ENCODE data around the gene NME7.

Gene NME7

GRCh38 chr1:169326956-169327268 is 40.7 kb downstream of the NME7 start:
- H3K9me3 Mint-ChIP-seq: peaks cover 10% of the 10 kb centered on the region
- peak overlapping the region; percentile 70 for H3K27ac Mint-ChIP-seq
- peaks cover 32% of the 10 kb centered on the region for H3K4me1 Mint-ChIP-seq (ENCODE audit: low read depth)
- H3K4me3 Mint-ChIP-seq: peak overlapping the region; percentile 52
- H3K27me3 Mint-ChIP-seq: no peaks in the 10 kb centered on the region
- peaks cover 29% of the 10 kb centered on the region for H3K36me3 Mint-ChIP-seq (ENCODE audit: low read depth)

GRCh38 chr1:169326261-169326955 is 41.2 kb downstream of the NME7 start:
- H3K4me1 Mint-ChIP-seq (ENCODE audit: low read depth): peaks cover 36% of the 10 kb centered on the region
- peaks cover 34% of the 10 kb centered on the region for H3K36me3 Mint-ChIP-seq (ENCODE audit: low read depth)
- peaks cover 10% of the 10 kb centered on the region for H3K9me3 Mint-ChIP-seq
- H3K27ac Mint-ChIP-seq: peak overlapping the region; percentile 70
- peak overlapping the region; percentile 52 for H3K4me3 Mint-ChIP-seq
- no peaks in the 10 kb centered on the region for H3K27me3 Mint-ChIP-seq

DNA sequence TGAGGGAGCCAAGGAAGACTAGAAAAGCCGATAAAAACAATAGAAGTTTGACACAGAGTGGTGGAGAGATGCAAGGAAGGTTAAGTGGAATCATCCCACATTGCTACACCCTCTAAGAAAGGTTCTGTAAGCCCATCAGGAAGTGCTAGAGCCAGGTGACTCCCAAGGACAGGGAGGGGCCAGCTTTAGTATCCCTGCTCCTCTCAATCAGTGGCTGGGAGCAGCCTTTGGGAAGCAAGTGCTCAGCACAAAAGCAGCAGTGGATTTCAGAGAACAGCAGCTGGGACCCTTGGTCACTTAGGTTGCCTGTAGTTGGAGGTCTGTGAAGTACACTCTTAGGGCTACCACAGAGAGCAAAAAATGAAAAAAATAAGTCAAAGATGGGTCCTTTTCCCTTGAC is 42.5 kb downstream of the NME7 start:
- Mint-ChIP-seq H3K27ac (no peak overlapping the region), H3K27me3 (no peaks in the 10 kb centered on the region), H3K36me3 (ENCODE audit: low read depth) (peaks cover 25% of the 10 kb centered on the region), H3K4me3 (no peak overlapping the region), H3K9me3 (peaks cover 9% of the 10 kb centered on the region), H3K4me1 (ENCODE audit: low read depth) (peaks cover 37% of the 10 kb centered on the region)

DNA sequence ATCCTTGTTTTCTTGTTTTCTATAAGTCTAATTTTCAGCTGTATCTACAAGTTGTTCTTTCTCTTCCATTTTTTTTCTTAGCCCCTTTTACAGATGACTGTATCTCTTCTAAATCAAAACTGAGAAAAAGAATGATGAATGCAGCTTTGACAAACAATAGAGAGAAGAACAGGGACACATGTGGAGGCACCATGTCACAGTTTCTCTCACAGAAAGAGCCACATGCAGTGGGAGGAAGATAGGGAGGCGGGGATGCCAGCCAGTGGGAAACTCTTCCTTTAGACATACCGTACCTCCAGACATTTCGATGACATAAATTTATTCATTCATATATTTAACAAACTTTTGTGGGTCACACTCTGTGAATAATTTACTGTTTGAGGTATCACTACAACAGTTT is 45.5 kb downstream of the NME7 start:
- H3K27ac Mint-ChIP-seq: no peak overlapping the region
- no peak overlapping the region for H3K4me3 Mint-ChIP-seq

GRCh38 chr1:169321539-169321938 is 46.1 kb downstream of the NME7 start:
- Mint-ChIP-seq H3K27me3 (no peaks in the 10 kb centered on the region), H3K27ac (no peak overlapping the region), H3K36me3 (ENCODE audit: low read depth) (peaks cover 22% of the 10 kb centered on the region), H3K4me3 (no peak overlapping the region), H3K4me1 (ENCODE audit: low read depth) (peaks cover 15% of the 10 kb centered on the region), H3K9me3 (no peaks in the 10 kb centered on the region)

More for the DNA sequence above, 45.5 kb downstream of the NME7 start:
- Mint-ChIP-seq H3K27me3 (no peaks in the 10 kb centered on the region), H3K4me1 (ENCODE audit: low read depth) (peaks cover 21% of the 10 kb centered on the region), H3K36me3 (ENCODE audit: low read depth) (peaks cover 22% of the 10 kb centered on the region), H3K9me3 (no peaks in the 10 kb centered on the region)

DNA sequence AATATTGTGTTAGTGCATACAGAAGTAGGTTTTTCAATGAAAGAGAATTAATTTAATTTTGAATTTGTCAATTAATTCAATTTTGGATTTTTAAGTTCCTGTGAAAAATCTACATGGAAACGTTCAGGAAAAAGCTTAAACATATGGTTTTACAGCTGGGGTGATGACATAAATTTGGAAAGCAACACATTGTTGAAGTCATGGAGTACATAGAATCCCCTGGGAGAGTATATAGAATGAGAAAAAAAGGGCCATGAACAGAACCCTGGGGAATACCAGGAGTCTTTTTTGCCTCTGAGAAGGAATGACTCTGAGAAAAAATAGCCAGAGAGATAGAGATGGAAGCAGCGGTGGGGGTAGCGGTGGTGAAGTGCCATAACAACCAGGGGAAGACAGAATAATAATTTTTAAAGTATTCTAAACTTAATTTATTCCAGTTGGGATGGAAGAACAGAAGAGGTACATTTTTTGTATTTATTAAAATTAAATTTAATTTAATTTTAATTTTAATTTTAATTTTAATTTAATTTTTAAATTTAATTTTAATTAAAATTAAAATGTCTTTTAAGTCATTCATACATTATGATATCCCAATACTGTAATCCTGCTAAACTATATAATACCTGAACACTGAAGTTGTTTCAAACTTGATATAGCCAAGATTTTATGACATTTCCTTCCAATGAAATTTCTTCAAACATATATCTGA is 48.9 kb downstream of the NME7 start:
- no peaks in the 10 kb centered on the region for H3K27me3 Mint-ChIP-seq
- peaks cover 22% of the 10 kb centered on the region for H3K36me3 Mint-ChIP-seq (ENCODE audit: low read depth)
- no peak overlapping the region for H3K27ac Mint-ChIP-seq
- peaks cover 8% of the 10 kb centered on the region for H3K4me1 Mint-ChIP-seq (ENCODE audit: low read depth)
- H3K4me3 Mint-ChIP-seq: no peak overlapping the region
- H3K9me3 Mint-ChIP-seq: no peaks in the 10 kb centered on the region

DNA sequence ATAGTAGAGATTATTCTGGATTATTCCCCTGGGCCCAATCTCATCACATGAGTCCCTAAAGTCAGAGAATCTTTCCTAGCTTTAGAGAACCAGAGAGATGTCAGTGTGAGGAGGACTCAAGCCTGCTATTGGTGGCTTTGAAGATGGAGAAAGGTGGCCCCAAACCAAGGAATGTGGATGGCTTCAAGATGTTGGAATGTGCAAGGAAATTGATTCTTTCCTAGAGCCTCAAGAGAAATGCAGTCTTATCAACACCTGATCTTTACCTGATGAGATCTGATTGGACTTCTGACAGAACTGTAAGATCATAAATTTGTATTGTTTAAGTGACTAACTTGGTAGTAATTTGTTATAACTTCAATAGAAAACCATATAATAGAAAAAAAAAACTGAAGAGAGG is 51.0 kb downstream of the NME7 start:
- no peaks in the 10 kb centered on the region for H3K9me3 Mint-ChIP-seq
- no peak overlapping the region for H3K27ac Mint-ChIP-seq
- H3K4me1 Mint-ChIP-seq (ENCODE audit: low read depth): peaks cover 18% of the 10 kb centered on the region
- H3K36me3 Mint-ChIP-seq (ENCODE audit: low read depth): peaks cover 14% of the 10 kb centered on the region
- no peak overlapping the region for H3K4me3 Mint-ChIP-seq
- H3K27me3 Mint-ChIP-seq: no peaks in the 10 kb centered on the region

DNA sequence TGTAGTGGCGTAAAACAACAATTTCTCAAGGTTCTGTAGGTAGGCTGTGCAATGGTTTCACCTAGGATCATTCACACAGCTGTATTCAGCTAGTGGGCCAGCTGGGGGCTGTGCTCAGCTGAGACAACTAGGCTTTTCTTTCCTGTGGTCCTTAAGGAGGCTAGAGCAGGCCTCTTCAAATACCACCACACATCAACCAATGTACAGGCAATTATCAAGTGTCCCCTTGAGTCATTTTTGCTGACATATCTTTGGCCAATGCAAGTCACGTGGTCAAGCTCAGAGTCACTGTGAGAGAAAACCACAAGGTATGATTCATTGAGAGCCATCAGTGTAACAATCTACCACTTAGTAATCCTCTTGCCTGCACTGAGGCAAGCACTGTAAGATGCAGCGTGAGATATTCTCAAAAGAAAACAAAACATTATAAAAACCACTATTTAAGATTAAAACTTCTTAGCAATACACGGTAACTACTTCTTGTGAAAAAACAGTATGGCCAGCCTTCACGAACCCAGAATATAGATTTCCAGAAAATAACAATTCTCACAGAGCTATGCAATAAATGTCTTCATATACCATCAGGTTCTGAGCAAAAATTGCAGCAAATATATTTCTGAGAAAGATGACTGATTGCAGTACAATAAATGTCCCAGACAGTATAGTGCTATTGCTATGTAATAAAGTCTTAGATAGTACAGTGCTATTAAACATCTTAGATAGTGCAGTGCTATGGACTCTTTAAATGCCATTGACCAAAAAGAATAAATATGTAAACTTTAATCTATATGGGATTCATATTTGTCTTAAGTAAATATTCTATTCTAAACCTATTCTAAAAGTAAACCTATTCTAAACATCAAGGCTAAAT is 55.3 kb downstream of the NME7 start:
- H3K27ac Mint-ChIP-seq: peak overlapping the region; percentile 53
- H3K27me3 Mint-ChIP-seq: no peaks in the 10 kb centered on the region
- peaks cover 6% of the 10 kb centered on the region for H3K36me3 Mint-ChIP-seq (ENCODE audit: low read depth)
- no peak overlapping the region for H3K4me3 Mint-ChIP-seq
- peaks cover 26% of the 10 kb centered on the region for H3K4me1 Mint-ChIP-seq (ENCODE audit: low read depth)
- H3K9me3 Mint-ChIP-seq: no peaks in the 10 kb centered on the region

- H3K27ac Mint-ChIP-seq: peak overlapping the region; percentile 50
- peaks cover 26% of the 10 kb centered on the region for H3K4me1 Mint-ChIP-seq (ENCODE audit: low read depth)
- peaks cover 32% of the 10 kb centered on the region for H3K36me3 Mint-ChIP-seq (ENCODE audit: low read depth)
- H3K27me3 Mint-ChIP-seq: no peaks in the 10 kb centered on the region
- H3K9me3 Mint-ChIP-seq: no peaks in the 10 kb centered on the region
- H3K4me3 Mint-ChIP-seq: peak overlapping the region; percentile 61
Measured at GRCh38 chr1:169309178-169310166, 58.1 kb downstream of the NME7 start.

DNA sequence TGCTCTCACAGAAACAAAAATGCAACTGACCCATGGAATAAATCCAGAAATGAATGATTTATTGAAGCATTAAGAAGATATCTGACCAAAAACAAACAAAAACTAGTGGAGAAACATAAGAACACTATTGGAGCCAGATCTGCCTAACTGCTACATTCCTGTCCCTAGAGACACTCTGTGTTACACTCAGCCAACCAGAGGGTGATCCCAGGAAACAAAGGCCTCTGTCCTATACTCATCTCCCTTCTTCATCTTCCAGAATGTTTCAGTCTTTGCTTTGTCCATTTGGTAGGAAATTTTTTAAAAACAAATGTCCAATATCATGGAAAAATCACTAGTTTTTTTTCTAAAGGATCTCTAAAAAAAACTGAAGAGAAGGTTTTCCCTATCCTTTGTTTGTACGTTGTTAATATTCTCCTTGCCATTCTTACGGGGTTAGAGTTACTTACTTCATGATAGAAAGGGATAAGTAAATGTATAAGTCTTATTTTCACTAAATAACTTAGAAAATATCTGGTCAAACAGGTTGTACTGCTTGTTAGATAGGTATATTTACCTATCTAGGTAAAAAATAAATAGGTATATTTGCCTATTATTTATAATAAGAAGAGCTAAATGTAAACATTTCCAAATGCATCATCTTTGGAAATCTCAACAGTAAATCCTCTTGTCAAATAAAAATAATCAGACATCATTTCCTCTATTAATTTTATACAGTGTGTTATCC is 59.1 kb downstream of the NME7 start:
- Mint-ChIP-seq H3K36me3 (ENCODE audit: low read depth) (peaks cover 32% of the 10 kb centered on the region), H3K27ac (no peak overlapping the region), H3K4me1 (ENCODE audit: low read depth) (peaks cover 24% of the 10 kb centered on the region), H3K9me3 (no peaks in the 10 kb centered on the region), H3K4me3 (no peak overlapping the region), H3K27me3 (no peaks in the 10 kb centered on the region)

DNA sequence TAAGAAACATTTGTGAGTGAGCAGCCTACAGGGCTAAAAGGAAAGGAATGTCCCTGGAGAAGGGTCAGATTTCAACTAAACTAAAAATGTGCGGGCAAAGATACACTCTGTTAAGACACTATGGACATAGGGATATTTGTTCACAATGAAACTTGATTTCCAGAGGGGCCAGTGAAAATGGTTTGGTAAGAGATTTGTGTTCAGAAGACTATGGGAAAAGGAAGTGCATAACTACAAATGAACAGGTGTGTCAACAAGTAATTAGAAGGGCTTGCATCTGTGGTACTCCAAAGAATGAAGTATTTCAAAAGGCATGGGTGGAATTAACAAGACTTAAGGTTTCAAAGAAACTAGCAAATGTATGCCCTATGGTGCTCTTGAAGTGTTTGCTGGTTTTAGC is 60.4 kb downstream of the NME7 start:
- Mint-ChIP-seq H3K4me1 (ENCODE audit: low read depth) (peaks cover 16% of the 10 kb centered on the region), H3K4me3 (no peak overlapping the region), H3K27me3 (no peaks in the 10 kb centered on the region), H3K27ac (no peak overlapping the region), H3K36me3 (ENCODE audit: low read depth) (peaks cover 36% of the 10 kb centered on the region), H3K9me3 (no peaks in the 10 kb centered on the region)

DNA sequence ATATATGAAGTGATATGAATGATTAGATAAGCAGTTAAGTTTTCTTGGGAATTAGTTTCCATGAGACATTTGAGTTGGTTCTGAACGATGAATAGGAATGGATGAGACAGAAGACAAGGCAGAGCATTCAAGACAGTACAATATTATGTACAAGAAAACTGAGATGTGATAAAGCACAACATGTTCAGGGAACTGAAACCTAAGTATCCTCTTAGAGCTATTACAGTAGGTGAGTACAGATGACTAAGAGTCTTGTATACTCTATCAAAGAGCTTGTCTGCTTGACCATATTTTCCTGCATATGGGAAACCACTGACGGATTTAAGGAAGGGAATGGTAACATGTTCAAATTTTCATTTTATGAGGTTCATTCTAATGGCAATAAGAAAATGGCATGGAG is 61.6 kb downstream of the NME7 start:
- peaks cover 10% of the 10 kb centered on the region for H3K4me1 Mint-ChIP-seq (ENCODE audit: low read depth)
- H3K9me3 Mint-ChIP-seq: no peaks in the 10 kb centered on the region
- H3K27ac Mint-ChIP-seq: no peak overlapping the region
- H3K4me3 Mint-ChIP-seq: no peak overlapping the region
- H3K27me3 Mint-ChIP-seq: no peaks in the 10 kb centered on the region
- peaks cover 43% of the 10 kb centered on the region for H3K36me3 Mint-ChIP-seq (ENCODE audit: low read depth)

- H3K27me3 Mint-ChIP-seq: no peaks in the 10 kb centered on the region
- H3K9me3 Mint-ChIP-seq: no peaks in the 10 kb centered on the region
- H3K4me1 Mint-ChIP-seq (ENCODE audit: low read depth): peaks cover 10% of the 10 kb centered on the region
- peaks cover 46% of the 10 kb centered on the region for H3K36me3 Mint-ChIP-seq (ENCODE audit: low read depth)
- H3K4me3 Mint-ChIP-seq: no peak overlapping the region
- no peak overlapping the region for H3K27ac Mint-ChIP-seq
Measured at GRCh38 chr1:169305356-169305755, 62.2 kb downstream of the NME7 start.

- Mint-ChIP-seq H3K4me1 (ENCODE audit: low read depth) (peaks cover 4% of the 10 kb centered on the region), H3K27me3 (no peaks in the 10 kb centered on the region), H3K36me3 (ENCODE audit: low read depth) (peaks cover 43% of the 10 kb centered on the region), H3K9me3 (no peaks in the 10 kb centered on the region), H3K27ac (no peak overlapping the region), H3K4me3 (no peak overlapping the region)
Measured at GRCh38 chr1:169300854-169301253, 66.7 kb downstream of the NME7 start.

Measured in stimulated activated naive CD8-positive, alpha-beta T cell treated with anti-CD3 and anti-CD28 coated beads, Interleukin-15, Interleukin-2, amounts not matched to agents 100 ng/mL and 50 ng/mL, for 24 hours (primary cell).